ENCODE results near the gene PTRH1. TPM values are rescaled to one million over a fixed set of nuclear protein-coding genes. Genes with fewer than 3 reads are reported as not detected.
"Not testable (repeated sequence)": the region's sequence is repeated elsewhere in the genome, so short reads cannot be mapped to it uniquely, and the experiment has no call there.

Gene PTRH1
- total and polyA plus RNA-seq, 2 experiments from 2014 or later, result 23.7 to 27.5 TPM

DNA sequence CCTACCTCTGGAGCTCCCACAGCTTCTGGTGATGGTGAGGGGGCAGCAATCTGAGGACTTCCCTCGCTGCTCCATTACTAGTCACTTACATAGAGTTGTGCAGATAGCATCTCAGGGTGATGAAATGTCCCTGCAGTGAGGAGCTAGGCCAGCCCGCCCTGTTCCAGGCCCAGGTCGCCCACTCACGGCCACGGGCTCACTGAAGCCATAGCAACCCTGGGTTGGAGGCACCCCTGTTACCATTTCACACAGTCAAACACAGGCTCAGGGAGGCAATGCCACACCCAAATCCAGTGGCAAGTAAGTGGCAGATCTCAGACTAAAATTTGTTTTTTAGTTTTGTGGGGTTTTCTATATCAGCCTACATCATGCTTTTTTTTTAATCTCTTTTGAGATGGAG, 43.4 kb upstream of the PTRH1 start:
- DNase-seq (ENCODE audit: low read depth in 1 of 2, low spot score in 1 of 2), result no peak
- Histone ChIP-seq H3K4me1 (ENCODE audit: low read depth) (no peaks in the 10 kb centered on the region), H3K9me3 (ENCODE audit: low read depth) (no peaks in the 10 kb centered on the region), H3K36me3 (no peaks in the 10 kb centered on the region), H3K27me3 (peaks cover 34% of the 10 kb centered on the region), H3K27ac (no peak overlapping the region), H3K4me3 (no peak overlapping the region)
- TF ChIP-seq, protein P1, sequence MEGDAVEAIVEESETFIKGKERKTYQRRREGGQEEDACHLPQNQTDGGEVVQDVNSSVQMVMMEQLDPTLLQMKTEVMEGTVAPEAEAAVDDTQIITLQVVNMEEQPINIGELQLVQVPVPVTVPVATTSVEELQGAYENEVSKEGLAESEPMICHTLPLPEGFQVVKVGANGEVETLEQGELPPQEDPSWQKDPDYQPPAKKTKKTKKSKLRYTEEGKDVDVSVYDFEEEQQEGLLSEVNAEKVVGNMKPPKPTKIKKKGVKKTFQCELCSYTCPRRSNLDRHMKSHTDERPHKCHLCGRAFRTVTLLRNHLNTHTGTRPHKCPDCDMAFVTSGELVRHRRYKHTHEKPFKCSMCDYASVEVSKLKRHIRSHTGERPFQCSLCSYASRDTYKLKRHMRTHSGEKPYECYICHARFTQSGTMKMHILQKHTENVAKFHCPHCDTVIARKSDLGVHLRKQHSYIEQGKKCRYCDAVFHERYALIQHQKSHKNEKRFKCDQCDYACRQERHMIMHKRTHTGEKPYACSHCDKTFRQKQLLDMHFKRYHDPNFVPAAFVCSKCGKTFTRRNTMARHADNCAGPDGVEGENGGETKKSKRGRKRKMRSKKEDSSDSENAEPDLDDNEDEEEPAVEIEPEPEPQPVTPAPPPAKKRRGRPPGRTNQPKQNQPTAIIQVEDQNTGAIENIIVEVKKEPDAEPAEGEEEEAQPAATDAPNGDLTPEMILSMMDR (IDR thresholded peaks at IDR 0.05; ENCODE audit: low read depth, low read length), result no peak

DNA sequence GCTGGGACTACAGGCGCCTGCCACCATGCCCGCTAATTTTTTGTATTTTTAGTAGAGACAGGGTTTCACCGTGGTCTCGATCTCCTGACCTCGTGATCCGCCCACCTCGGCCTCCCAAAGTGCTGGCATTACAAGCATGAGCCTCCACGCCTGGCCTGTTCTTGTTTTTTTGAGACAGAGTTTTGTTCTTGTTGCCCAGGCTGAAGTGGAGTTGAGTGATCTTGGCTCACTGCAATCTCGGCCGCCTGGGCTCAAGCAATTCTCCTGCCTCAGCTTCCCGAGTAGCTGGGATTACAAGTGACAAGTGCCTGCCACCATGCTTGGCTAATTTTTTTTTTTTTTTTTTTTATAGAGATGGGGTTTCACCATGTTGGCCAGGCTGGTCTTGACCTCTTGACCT, 41.3 kb upstream of the PTRH1 start:
- peaks cover 55% of the 10 kb centered on the region for H3K27me3 ChIP-seq
- H3K36me3 ChIP-seq; H3K9me3 ChIP-seq (ENCODE audit: low read depth); DNase-seq (ENCODE audit: low read depth in 1 of 2, low spot score in 1 of 2); H3K4me3 ChIP-seq; H3K4me1 ChIP-seq (ENCODE audit: low read depth); H3K27ac ChIP-seq: not testable (repeated sequence)

GRCh38 chr9:127756233-127756632, 40.8 kb upstream of the PTRH1 start:
- no peaks in the 10 kb centered on the region for H3K9me3 ChIP-seq (ENCODE audit: low read depth)
- TF ChIP-seq, protein P1 (IDR thresholded peaks at IDR 0.05; ENCODE audit: low read depth, low read length), result no peak
- DNase-seq (ENCODE audit: low read depth in 1 of 2, low spot score in 1 of 2), result no peak
- H3K27me3 ChIP-seq, result peaks cover 58% of the 10 kb centered on the region
- no peak overlapping the region for H3K27ac ChIP-seq
- no peaks in the 10 kb centered on the region for H3K4me1 ChIP-seq (ENCODE audit: low read depth)
- H3K36me3 ChIP-seq, result no peaks in the 10 kb centered on the region
- H3K4me3 ChIP-seq, result no peak overlapping the region

DNA sequence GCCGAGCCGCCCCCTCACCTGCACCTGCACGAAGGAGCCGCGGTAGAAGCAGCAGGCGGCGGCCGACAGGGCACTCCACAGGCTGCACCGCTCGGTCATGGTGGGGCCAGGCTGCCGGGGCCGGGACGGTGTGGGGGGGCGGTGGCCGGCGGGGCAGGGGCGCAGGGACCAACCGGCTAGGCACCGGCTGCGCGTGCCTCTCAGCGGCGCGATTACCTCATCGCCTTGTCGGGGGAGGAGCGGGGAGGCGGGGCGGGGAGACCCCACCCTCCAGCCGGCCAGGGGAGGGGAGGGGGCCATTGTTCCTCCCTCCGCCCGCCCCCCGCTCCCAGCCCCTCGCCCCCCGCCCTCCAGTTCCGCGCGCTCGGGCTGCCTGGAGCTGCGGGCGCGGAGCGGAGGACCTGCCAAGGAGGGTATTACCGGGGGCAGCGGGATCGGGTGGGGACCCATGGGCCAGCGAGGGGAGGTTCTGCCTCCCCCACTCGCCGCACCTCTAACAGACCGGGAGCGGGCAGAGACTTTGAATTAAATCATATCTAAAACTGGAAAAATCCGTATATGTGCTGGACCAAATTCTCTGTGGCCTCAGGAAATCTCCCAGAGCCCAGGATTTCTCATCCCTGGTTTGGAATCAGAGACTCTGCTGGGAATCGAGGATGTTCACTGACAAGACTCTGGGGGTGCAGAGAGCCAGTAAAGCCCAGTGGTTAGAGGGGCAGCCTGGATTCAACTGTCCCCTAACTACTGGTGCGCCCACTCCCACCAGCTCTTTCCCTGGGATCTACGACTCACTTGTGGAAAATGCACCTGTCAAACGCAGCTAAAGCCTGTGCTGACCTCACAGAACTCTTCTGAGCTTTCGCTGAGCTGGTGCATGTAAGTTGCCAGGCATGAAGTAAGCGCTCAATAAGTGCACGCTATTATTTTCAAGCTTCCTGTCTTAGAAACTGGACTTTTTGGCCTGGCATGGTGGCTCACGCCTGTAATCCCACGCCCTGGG, 39.9 kb upstream of the PTRH1 start:
- Histone ChIP-seq H3K27ac (no peak overlapping the region), H3K27me3 (peaks cover 58% of the 10 kb centered on the region)

DNA sequence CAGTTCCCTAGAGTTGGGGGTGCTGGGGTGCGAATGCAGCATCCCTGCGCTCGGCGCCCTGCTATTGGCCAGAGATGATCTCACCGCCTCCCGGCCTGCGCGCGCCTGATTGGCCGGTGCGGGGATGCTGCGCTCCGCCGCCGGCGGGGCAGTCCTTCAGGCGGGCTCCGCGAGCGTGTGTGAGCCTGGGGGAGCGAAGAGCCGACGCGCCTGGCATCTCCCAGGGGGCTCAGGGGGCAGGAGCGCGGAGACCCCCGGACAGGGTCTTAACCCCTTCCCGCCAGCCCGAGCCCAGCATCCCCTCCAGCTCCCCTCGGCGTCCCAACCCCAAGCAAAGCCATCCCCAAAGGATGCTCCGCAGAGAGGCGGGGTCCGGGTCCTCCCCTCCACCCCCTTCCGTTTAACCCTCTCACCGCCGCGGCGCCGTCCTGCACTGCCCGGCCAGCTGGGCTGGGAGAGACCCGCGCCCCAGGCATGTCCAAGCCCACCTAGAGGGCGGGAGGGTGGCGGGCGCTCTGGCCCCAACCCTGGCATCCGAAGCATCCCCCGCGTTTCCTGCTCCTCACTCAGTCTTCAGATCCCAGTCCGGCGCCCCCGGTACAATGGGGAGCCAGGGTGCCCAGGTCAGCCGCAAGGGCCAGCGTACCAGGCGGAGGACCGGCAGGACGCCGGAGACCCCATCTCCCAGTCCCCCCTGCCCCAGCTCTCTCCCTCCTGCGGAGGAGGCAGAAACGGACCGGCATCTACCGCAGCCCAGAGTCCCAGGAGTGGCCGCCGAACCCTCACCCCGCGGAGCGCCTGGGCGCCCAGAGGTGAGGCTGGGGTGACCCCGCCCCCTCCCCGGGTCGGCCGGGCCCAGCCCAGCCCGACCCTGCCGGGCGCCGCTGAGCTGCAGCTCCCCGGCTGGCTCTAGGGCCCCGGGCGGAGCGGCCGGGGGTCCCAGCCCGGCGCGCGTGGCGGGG, 38.9 kb upstream of the PTRH1 start:
- Histone ChIP-seq H3K27ac (no peak overlapping the region), H3K4me3 (peak overlapping the region; percentile 18), H3K9me3 (ENCODE audit: low read depth) (no peaks in the 10 kb centered on the region), H3K4me1 (ENCODE audit: low read depth) (no peaks in the 10 kb centered on the region), H3K27me3 (peaks cover 58% of the 10 kb centered on the region), H3K36me3 (no peaks in the 10 kb centered on the region)
- DNase-seq (ENCODE audit: low read depth in 1 of 2, low spot score in 1 of 2), result peak in 1 of 2 donors; percentile 49
- TF ChIP-seq, protein P1 (IDR thresholded peaks at IDR 0.05; ENCODE audit: low read depth, low read length), result no peak

More for the DNA sequence above, 39.9 kb upstream of the PTRH1 start:
- Histone ChIP-seq H3K4me1 (ENCODE audit: low read depth) (no peaks in the 10 kb centered on the region), H3K4me3 (peak overlapping the region; percentile 18), H3K36me3 (no peaks in the 10 kb centered on the region), H3K9me3 (ENCODE audit: low read depth) (no peaks in the 10 kb centered on the region)
- TF ChIP-seq, protein P1 (IDR thresholded peaks at IDR 0.05; ENCODE audit: low read depth, low read length), result no peak
- peak in 1 of 2 donors; percentile 52 for DNase-seq (ENCODE audit: low read depth in 1 of 2, low spot score in 1 of 2)

Measured in cardiac muscle cell (in vitro differentiated cells and primary cell).